Effector memory CD4-positive, alpha-beta T cell (primary cell): ENCODE data around the gene TMTC1.

ENCODE experiments used
- DNase-seq, 3 donors: peaks; one replicate each; pipeline ENCODE4 v3.0.0-alpha.2; 2020
- H3K27ac ChIP-seq: 2 replicates; pipeline ENCODE4 v1.7.0; 2013; ENCODE audit warnings: mild to moderate bottlenecking, low read length, moderate library complexity; ENCODE audit not compliant: insufficient read depth, poor library complexity, severe bottlenecking
- H3K27me3 ChIP-seq: replicated peaks from 2 replicates; pipeline ENCODE4 v1.7.0; 2013; ENCODE audit warnings: mild to moderate bottlenecking, low read length; ENCODE audit not compliant: insufficient read depth, control insufficient read depth, poor library complexity, severe bottlenecking
- H3K36me3 ChIP-seq: 2 replicates; pipeline ENCODE4 v1.7.0; 2013; ENCODE audit warnings: mild to moderate bottlenecking, low read length, moderate library complexity; ENCODE audit not compliant: control insufficient read depth, insufficient read depth
- H3K4me1 ChIP-seq: 2 replicates; pipeline ENCODE4 v1.7.0; 2013; ENCODE audit warnings: low read length, mild to moderate bottlenecking; ENCODE audit not compliant: control insufficient read depth, insufficient read depth, poor library complexity, severe bottlenecking
- H3K4me3 ChIP-seq: 2 replicates; pipeline ENCODE4 v1.7.0; 2013; ENCODE audit warnings: low read length, low read depth, mild to moderate bottlenecking; ENCODE audit not compliant: insufficient read depth, poor library complexity, severe bottlenecking
- H3K9me3 ChIP-seq: 2 replicates; pipeline ENCODE4 v1.7.0; 2013; ENCODE audit warnings: mild to moderate bottlenecking, low read length, moderate library complexity; ENCODE audit not compliant: control insufficient read depth

Gene TMTC1

DNA sequence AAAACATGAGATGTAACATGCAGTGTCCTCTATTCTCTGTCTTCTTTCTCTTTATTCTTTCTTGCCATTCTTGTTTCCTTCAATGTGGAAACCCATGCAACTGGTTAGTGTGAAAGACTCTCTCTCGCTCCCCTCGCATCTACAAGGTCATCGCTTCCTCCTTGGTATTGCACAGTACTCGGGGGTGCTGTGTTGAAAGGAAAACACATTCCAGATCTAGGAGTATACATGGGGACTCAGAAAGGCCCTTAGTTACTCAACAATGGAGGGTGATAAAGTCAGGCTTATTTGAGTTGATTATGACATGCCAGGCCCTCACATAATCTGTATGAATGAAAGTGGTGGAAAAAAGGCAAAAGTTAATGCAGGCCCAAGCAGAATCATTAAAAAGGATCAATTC is 210.8 kb downstream of the TMTC1 start:
- DNase-seq, result no peak
- Histone ChIP-seq H3K36me3 (no peaks in the 10 kb centered on the region), H3K27ac (no peak overlapping the region), H3K4me3 (no peak overlapping the region), H3K4me1 (no peaks in the 10 kb centered on the region), H3K9me3 (no peaks in the 10 kb centered on the region), H3K27me3 (no peaks in the 10 kb centered on the region)

DNA sequence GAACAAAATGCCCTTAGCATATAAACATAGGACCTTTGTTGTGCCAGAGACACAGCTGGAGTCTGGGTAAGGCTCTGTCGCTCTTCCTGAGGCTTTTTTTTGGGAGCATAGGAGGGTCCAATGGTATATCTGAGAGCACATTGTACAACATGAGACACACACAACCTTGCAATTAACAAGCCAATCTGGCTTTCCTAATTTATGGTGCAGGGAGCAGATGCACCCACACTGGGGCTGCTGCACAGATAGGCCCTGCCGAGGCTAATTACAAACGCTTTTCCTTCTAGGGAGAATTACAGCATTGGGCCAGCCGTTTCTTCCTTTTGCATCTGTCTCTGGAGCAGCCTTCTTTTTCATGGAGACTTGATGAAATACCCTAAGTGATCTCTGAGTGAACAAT is 211.3 kb downstream of the TMTC1 start:
- Histone ChIP-seq H3K36me3 (no peaks in the 10 kb centered on the region), H3K27ac (no peak overlapping the region), H3K27me3 (no peaks in the 10 kb centered on the region), H3K4me1 (no peaks in the 10 kb centered on the region), H3K4me3 (no peak overlapping the region), H3K9me3 (no peaks in the 10 kb centered on the region)
- DNase-seq, result no peak

DNA sequence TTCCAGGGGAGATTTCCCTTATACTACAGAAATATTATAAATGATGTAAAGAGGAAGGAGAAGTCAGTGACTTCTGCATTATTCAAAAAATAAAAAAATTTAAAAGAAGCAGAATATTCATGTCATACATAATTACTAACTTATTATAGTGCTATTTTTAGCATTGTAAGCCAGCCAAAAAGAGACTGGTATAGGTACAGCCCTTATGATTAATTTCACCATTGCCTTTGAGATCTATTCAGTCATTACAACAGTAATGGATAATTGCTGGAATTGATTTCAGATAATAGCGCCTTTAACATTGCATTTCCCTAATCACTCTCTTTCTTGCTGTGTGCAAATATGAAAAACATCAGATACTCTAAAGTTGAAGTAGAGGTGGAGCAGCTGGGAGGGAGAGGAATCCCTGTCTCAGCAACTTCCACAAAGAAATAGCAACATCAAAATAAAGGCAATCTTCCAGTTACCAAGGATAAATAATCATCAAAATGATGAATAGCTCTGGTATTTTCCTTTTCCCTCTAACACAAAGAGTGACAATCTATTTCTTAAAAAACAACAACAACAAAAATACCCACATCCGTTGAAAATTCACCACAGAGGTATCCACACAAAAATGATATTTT is 214.5 kb downstream of the TMTC1 start:
- Histone ChIP-seq H3K36me3 (no peaks in the 10 kb centered on the region), H3K4me3 (no peak overlapping the region), H3K9me3 (no peaks in the 10 kb centered on the region), H3K27ac (no peak overlapping the region), H3K4me1 (no peaks in the 10 kb centered on the region), H3K27me3 (no peaks in the 10 kb centered on the region)
- DNase-seq, result no peak

DNA sequence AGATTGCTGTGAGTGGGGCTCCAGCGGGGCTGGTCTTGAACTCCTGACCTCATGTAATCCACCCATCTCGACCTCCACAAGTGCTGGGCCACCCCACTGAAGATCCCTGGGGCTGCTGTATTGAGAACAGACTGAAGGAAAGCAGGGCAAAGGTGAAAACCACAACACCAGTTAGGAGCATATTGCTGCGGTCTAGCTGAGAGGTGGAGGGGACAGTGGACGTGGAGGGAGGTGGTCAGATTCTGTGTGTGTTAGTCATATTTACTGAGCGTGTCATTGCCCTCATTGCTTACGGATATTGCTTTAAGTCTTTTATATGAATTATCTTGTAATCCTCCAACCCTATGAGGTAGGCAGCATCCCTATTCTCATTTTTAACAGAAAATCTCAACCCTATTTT is 217.3 kb downstream of the TMTC1 start:
- H3K27ac ChIP-seq, result no peak overlapping the region
- DNase-seq, result no peak
- no peaks in the 10 kb centered on the region for H3K36me3 ChIP-seq
- no peak overlapping the region for H3K4me3 ChIP-seq
- no peaks in the 10 kb centered on the region for H3K9me3 ChIP-seq
- no peaks in the 10 kb centered on the region for H3K27me3 ChIP-seq
- H3K4me1 ChIP-seq, result no peaks in the 10 kb centered on the region

DNA sequence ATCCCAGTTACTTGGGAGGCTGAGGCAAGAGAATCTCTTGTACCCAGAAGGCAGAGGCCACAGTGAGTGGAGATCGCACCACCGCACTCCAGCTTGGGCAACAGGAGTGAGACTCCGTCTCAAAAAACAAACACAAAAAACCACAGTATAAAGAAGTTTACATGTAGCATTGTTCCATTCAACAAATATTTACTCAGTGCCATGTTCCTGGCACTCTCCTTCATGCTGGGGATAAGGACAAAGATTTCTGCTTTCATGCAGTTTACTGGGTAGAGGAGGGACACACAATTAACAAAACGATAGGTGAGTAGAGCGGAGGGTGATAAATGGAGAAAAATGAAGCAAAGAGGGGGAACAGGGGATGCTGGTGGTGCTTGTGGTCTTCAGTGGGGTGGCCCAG is 218.0 kb downstream of the TMTC1 start:
- DNase-seq, result no peak
- no peaks in the 10 kb centered on the region for H3K27me3 ChIP-seq
- H3K27ac ChIP-seq, result no peak overlapping the region
- H3K4me1 ChIP-seq, result no peaks in the 10 kb centered on the region
- H3K4me3 ChIP-seq, result no peak overlapping the region
- no peaks in the 10 kb centered on the region for H3K9me3 ChIP-seq
- H3K36me3 ChIP-seq, result no peaks in the 10 kb centered on the region

DNA sequence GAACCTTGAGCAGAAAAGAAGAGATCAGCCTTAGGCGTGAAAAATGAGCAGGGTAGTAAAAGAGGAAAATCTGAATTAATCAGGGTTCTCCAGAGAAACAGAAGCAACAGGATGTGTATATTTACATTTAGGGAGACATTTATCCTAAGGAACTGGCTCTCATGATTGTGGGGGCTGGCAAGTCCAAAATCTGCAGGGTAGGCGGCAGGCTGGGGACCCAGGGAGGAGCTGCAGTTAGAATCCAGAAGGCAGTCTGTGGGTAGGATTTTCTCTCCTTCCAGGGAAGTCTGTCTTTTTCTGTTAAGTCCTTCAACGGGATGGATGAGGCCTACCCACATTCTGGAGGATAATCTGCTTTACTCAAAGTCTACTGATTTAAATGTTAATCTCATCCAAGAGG is 218.8 kb downstream of the TMTC1 start:
- H3K27ac ChIP-seq, result no peak overlapping the region
- no peaks in the 10 kb centered on the region for H3K9me3 ChIP-seq
- DNase-seq, result no peak
- H3K36me3 ChIP-seq, result no peaks in the 10 kb centered on the region
- H3K4me3 ChIP-seq, result no peak overlapping the region
- no peaks in the 10 kb centered on the region for H3K27me3 ChIP-seq
- H3K4me1 ChIP-seq, result no peaks in the 10 kb centered on the region

DNA sequence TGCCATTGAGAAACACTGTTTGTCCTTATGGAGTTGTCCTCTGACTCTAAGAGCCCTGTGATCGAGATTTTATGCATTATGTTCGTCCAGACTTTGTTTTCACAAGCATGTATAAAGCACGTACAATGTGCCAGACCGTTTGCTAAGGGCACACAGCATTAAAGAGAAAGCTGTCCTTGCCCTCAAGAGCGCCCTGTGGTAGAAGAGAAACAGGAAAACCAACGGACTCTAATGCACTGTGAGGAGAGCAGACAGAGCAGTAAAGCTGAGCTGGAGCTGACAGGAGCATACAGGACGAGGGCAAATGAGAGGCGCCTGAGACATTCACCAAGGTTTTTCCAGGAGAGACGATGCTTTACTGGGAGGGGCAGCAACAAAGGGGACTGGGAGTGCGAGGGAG is 220.1 kb downstream of the TMTC1 start:
- no peaks in the 10 kb centered on the region for H3K27me3 ChIP-seq
- no peak for DNase-seq
- no peaks in the 10 kb centered on the region for H3K4me1 ChIP-seq
- no peaks in the 10 kb centered on the region for H3K36me3 ChIP-seq
- H3K4me3 ChIP-seq, result no peak overlapping the region
- H3K27ac ChIP-seq, result no peak overlapping the region
- no peaks in the 10 kb centered on the region for H3K9me3 ChIP-seq

DNA sequence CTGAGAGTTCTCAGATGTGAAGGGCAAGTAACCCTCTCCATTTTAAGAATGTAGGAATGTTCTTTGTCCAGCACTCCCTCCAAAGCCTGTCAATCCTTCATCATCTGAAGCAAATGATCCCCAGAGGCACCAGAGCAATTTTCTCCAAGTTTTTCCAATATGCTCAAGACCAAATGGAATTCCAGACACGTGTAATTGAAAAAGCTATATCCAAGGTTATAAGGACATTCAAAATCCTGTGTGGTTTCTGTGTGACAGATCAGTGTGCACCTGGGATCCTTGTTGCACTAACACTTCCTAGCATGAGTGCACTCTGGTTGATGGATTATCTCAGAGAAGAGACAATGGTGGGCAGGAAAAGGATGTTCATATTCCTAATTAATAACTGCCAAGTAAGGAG is 220.7 kb downstream of the TMTC1 start:
- Histone ChIP-seq H3K36me3 (no peaks in the 10 kb centered on the region), H3K27me3 (no peaks in the 10 kb centered on the region), H3K4me1 (no peaks in the 10 kb centered on the region), H3K27ac (no peak overlapping the region), H3K4me3 (no peak overlapping the region), H3K9me3 (no peaks in the 10 kb centered on the region)
- no peak for DNase-seq

DNA sequence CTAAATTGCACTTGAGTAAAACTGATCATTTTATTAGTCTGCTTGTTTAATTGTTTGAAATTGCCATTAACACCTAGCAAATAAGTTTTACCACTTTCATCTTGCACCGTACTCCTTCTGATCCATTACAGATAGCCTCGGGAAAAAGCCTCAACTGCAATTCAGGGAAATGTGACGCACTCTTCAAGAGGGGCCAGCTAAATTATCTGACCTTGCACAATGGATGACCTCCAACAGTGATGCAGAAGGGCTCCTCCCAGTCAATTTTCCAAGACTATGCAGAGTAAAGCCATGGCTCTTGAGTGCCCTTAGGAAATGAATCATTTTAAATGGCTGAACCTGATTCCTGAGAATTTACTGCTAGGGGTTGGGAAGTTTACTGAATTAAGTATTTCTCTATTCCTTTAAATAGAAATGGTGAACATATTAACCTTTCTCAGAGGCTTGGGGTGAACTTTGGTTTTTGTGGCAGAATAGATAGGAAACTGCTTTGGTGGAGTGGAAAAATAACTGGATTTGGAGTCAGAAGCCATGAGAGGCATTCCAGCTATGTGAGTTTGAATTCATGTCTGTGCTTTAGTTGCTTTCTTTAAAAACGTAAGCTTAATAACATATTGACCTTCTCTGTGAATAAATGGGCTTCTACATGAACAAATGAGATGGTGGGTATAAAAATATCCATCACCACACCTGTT is 221.5 kb downstream of the TMTC1 start:
- no peaks in the 10 kb centered on the region for H3K27me3 ChIP-seq
- no peaks in the 10 kb centered on the region for H3K9me3 ChIP-seq
- no peak overlapping the region for H3K4me3 ChIP-seq
- H3K4me1 ChIP-seq, result no peaks in the 10 kb centered on the region
- H3K27ac ChIP-seq, result no peak overlapping the region
- H3K36me3 ChIP-seq, result no peaks in the 10 kb centered on the region
- no peak for DNase-seq

DNA sequence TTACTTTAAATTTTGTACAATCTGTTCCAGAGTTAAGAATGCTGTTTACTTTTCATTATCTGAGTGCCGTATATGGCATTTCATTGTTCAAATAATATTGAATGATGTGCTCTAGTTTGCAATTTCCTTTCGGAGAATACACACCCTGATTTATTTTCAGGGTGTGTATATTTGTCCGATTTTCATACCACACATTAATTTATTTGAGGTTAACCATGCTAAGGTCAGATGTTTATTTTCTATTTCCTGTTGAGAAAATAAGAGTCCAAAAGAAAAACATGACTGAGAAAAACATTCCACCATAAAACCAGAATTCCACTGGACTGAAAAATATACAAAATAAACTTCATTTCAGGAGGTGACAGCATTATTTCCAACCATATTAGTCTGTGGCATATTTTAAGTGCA is 222.1 kb downstream of the TMTC1 start:
- Histone ChIP-seq H3K36me3 (no peaks in the 10 kb centered on the region), H3K27me3 (no peaks in the 10 kb centered on the region)

More for the DNA sequence above, 222.1 kb downstream of the TMTC1 start:
- Histone ChIP-seq H3K4me3 (no peak overlapping the region), H3K9me3 (no peaks in the 10 kb centered on the region), H3K4me1 (no peaks in the 10 kb centered on the region), H3K27ac (no peak overlapping the region)
- DNase-seq, result no peak
